Large intestine (tissue), 3 donors: Measurements from ENCODE around the gene DCP1B. TPM values are rescaled to one million over a fixed set of nuclear protein-coding genes. Genes with fewer than 3 reads are reported as not detected.

Experiments used
- DNase-seq, 2 donors: peaks; one replicate each; pipeline versions ENCODE4 v3.0.0 to v3.0.0-alpha.2; 2013
- H3K27ac ChIP-seq: one replicate; pipeline ENCODE4 v1.5.1; 2013; ENCODE audit warnings: low read length
- H3K27me3 ChIP-seq: 2 replicates; pipeline ENCODE4 v1.6.1; 2013; ENCODE audit warnings: low read length; ENCODE audit not compliant: control insufficient read depth, insufficient read depth
- H3K36me3 ChIP-seq: 2 replicates; pipeline ENCODE4 v1.6.1; 2013; ENCODE audit warnings: low read length; ENCODE audit not compliant: control insufficient read depth, insufficient read depth
- H3K4me1 ChIP-seq: one replicate; pipeline ENCODE4 v1.6.1; 2013; ENCODE audit warnings: low read length; ENCODE audit not compliant: control insufficient read depth, insufficient read depth
- H3K4me3 ChIP-seq: one replicate; pipeline ENCODE4 v1.5.1; 2013; ENCODE audit warnings: low read length
- H3K9me3 ChIP-seq: one replicate; pipeline ENCODE4 v1.6.1; 2013; ENCODE audit warnings: mild to moderate bottlenecking, low read depth, low read length, moderate library complexity; ENCODE audit not compliant: control insufficient read depth
- WGBS: methylation state at CpG from one replicate; pipeline ENCODE4 v1.1.5; 2013; ENCODE audit warnings: low lambda C conversion rate; ENCODE audit not compliant: insufficient coverage; 5-methylcytosine and 5-hydroxymethylcytosine counted together
- polyA plus RNA-seq: library from polyadenylated mRNA; unstranded; fragments of 120-200 nt; gene quantifications from one replicate; pipeline ENCODE4 v1.2.1, GENCODE V29; 2013

The DCP1B gene
- polyA plus RNA-seq, 1 donor: 17.2 TPM

GRCh38 chr12:1977109-1977508 lies 27.1 kb downstream of the DCP1B start:
- no peaks in the 10 kb centered on the region for H3K27me3 ChIP-seq
- H3K4me3 ChIP-seq: no peak overlapping the region
- no peaks in the 10 kb centered on the region for H3K9me3 ChIP-seq
- no CpG with 5 or more reads among the region's 6 CpGs for WGBS
- peaks cover 15% of the 10 kb centered on the region for H3K4me1 ChIP-seq
- DNase-seq: peak in 1 of 2 donors; percentile 20
- no peaks in the 10 kb centered on the region for H3K36me3 ChIP-seq
- H3K27ac ChIP-seq: no peak overlapping the region

GRCh38 chr12:1974812-1975211 lies 29.4 kb downstream of the DCP1B start:
- Histone ChIP-seq H3K9me3 (no peaks in the 10 kb centered on the region), H3K27me3 (no peaks in the 10 kb centered on the region), H3K4me3 (no peak overlapping the region), H3K36me3 (no peaks in the 10 kb centered on the region), H3K27ac (no peak overlapping the region), H3K4me1 (peaks cover 15% of the 10 kb centered on the region)
- DNase-seq: no peak
- WGBS: no CpG with 5 or more reads among the region's 1 CpG

- peak overlapping the region; percentile 46 for H3K27ac ChIP-seq
- DNase-seq: peak; percentile 42 to 72
- no peaks in the 10 kb centered on the region for H3K36me3 ChIP-seq
- 64% methylated on average over 3 of the region's 9 CpGs for WGBS
- H3K4me3 ChIP-seq: peak overlapping the region; percentile 0
- no peaks in the 10 kb centered on the region for H3K27me3 ChIP-seq
- peaks cover 15% of the 10 kb centered on the region for H3K4me1 ChIP-seq
- H3K9me3 ChIP-seq: no peaks in the 10 kb centered on the region
These were observed 31.4 kb downstream of the DCP1B start for GRCh38 chr12:1972856-1973317.

- Histone ChIP-seq H3K4me3 (no peak overlapping the region), H3K27me3 (no peaks in the 10 kb centered on the region), H3K36me3 (peaks cover under 1% of the 10 kb centered on the region), H3K9me3 (no peaks in the 10 kb centered on the region), H3K4me1 (peaks cover 11% of the 10 kb centered on the region), H3K27ac (peak overlapping the region; percentile 46)
- whole genome bisulfite sequencing: 100% methylated on average over 1 of the region's 1 CpG
- no peak for DNase-seq
These were observed 32.0 kb downstream of the DCP1B start for GRCh38 chr12:1972260-1972659.

GRCh38 chr12:1970331-1970900 lies 33.8 kb downstream of the DCP1B start:
- no peak overlapping the region for H3K4me3 ChIP-seq
- H3K9me3 ChIP-seq: no peaks in the 10 kb centered on the region
- H3K4me1 ChIP-seq: peaks cover 4% of the 10 kb centered on the region
- H3K27me3 ChIP-seq: no peaks in the 10 kb centered on the region
- peaks cover 14% of the 10 kb centered on the region for H3K36me3 ChIP-seq
- no peak for DNase-seq
- H3K27ac ChIP-seq: no peak overlapping the region
- no CpG with 5 or more reads among the region's 3 CpGs for WGBS

- Histone ChIP-seq H3K27me3 (no peaks in the 10 kb centered on the region), H3K4me3 (no peak overlapping the region), H3K36me3 (peaks cover 31% of the 10 kb centered on the region), H3K4me1 (no peaks in the 10 kb centered on the region), H3K27ac (peak overlapping the region; percentile 2), H3K9me3 (no peaks in the 10 kb centered on the region)
- no peak for DNase-seq
- no CpG with 5 or more reads among the region's 4 CpGs for WGBS
These were observed 37.6 kb downstream of the DCP1B start for GRCh38 chr12:1966561-1967226.

GRCh38 chr12:1965916-1966315 lies 38.3 kb downstream of the DCP1B start:
- no peaks in the 10 kb centered on the region for H3K27me3 ChIP-seq
- H3K36me3 ChIP-seq: peaks cover 34% of the 10 kb centered on the region
- DNase-seq: no peak
- H3K9me3 ChIP-seq: no peaks in the 10 kb centered on the region
- no peaks in the 10 kb centered on the region for H3K4me1 ChIP-seq
- peak overlapping the region; percentile 2 for H3K27ac ChIP-seq
- no peak overlapping the region for H3K4me3 ChIP-seq
- WGBS: no CpG with 5 or more reads among the region's 2 CpGs

GRCh38 chr12:1962051-1963020 lies 41.9 kb downstream of the DCP1B start:
- DNase-seq: no peak
- Histone ChIP-seq H3K9me3 (no peaks in the 10 kb centered on the region), H3K27ac (no peak overlapping the region), H3K27me3 (no peaks in the 10 kb centered on the region), H3K4me1 (no peaks in the 10 kb centered on the region), H3K36me3 (peaks cover 39% of the 10 kb centered on the region), H3K4me3 (no peak overlapping the region)
- 100% methylated on average over 1 of the region's 5 CpGs for WGBS

- Histone ChIP-seq H3K36me3 (peaks cover 37% of the 10 kb centered on the region), H3K27me3 (no peaks in the 10 kb centered on the region), H3K4me1 (no peaks in the 10 kb centered on the region), H3K9me3 (no peaks in the 10 kb centered on the region), H3K27ac (no peak overlapping the region), H3K4me3 (no peak overlapping the region)
- 100% methylated on average over 2 of the region's 3 CpGs for WGBS
- no peak for DNase-seq
These were observed 47.5 kb downstream of the DCP1B start for GRCh38 chr12:1956716-1957115.

- Histone ChIP-seq H3K27me3 (no peaks in the 10 kb centered on the region), H3K4me1 (peaks cover 3% of the 10 kb centered on the region), H3K9me3 (no peaks in the 10 kb centered on the region), H3K27ac (no peak overlapping the region), H3K36me3 (peaks cover 77% of the 10 kb centered on the region), H3K4me3 (no peak overlapping the region)
- WGBS: 100% methylated on average over 2 of the region's 15 CpGs
- no peak for DNase-seq
These were observed 54.3 kb downstream of the DCP1B start for GRCh38 chr12:1949771-1950470.
